ENCODE measurements around the gene RPL39L.

DNA sequence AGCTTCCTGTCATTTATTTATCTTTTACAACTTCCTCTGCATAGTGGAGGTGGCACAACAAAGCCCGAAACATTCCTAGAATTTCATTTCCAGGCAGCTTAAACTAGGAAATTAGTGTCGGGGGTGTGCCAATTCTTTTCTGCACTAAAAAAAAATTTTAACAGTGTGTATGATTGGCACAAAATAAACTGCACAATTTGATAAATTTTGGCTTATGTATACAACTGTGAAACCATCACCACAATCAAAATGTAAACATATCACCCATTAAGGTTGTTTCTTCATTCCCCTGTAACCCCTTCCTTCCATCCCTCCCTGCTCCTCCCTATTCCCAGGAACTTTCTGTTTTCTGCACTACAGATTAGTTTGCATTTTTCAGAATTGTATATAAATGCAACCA is 54.7 kb downstream of the RPL39L start:
- TF ChIP-seq POLR2A (IDR thresholded peaks at IDR 0.05; ENCODE audit: low read depth, low read length), result no peak
- TF ChIP-seq RFX5 (IDR thresholded peaks at IDR 0.05; ENCODE audit: low read depth, low read length), result no peak
- TF ChIP-seq CEBPB (IDR thresholded peaks at IDR 0.05; ENCODE audit: low read depth, low read length), result no peak
- TF ChIP-seq CTCF (conservative IDR thresholded peaks at IDR 0.05; ENCODE audit: low read depth, low read length), result no peak
- no peak for TF ChIP-seq RAD21 (IDR thresholded peaks at IDR 0.05; ENCODE audit: low read length)
- no peak for TF ChIP-seq MAFK (IDR thresholded peaks at IDR 0.05; ENCODE audit: low read depth, low read length)
- no peak for TF ChIP-seq NFE2L2 (IDR thresholded peaks at IDR 0.05; ENCODE audit: low read depth, low read length)
- TF ChIP-seq USF2 (IDR thresholded peaks at IDR 0.05; ENCODE audit: low read depth, low read length), result no peak
- TF ChIP-seq MAZ (IDR thresholded peaks at IDR 0.05; ENCODE audit: borderline replicate concordance, low read depth, low read length), result no peak
- TF ChIP-seq FOS (IDR thresholded peaks at IDR 0.05; ENCODE audit: low read depth, low read length), result no peak
- TF ChIP-seq CHD1 (IDR thresholded peaks at IDR 0.05; ENCODE audit: low read depth, low read length), result no peak
- no peak for TF ChIP-seq SMC3 (IDR thresholded peaks at IDR 0.05; ENCODE audit: low read depth, low read length)

All from IMR-90 (cell line).